Skeletal muscle satellite cell (primary cell): ENCODE data around the gene SLC6A12.

ENCODE experiments used
- H3K27me3 ChIP-seq: 2 replicates; pipeline ENCODE4 v1.7.0; 2013; ENCODE audit warnings: low read length; ENCODE audit not compliant: control insufficient read depth, insufficient read depth
- H3K36me3 ChIP-seq: 2 replicates; pipeline ENCODE4 v1.7.0; 2013; ENCODE audit warnings: mild to moderate bottlenecking, control low read depth, low read length; ENCODE audit not compliant: insufficient read depth
- H3K4me1 ChIP-seq: 2 replicates; pipeline ENCODE4 v1.7.0; 2013; ENCODE audit warnings: low read length; ENCODE audit not compliant: control insufficient read depth, insufficient read depth
- H3K4me2 ChIP-seq: 2 replicates; pipeline ENCODE4 v1.7.0; 2013; ENCODE audit warnings: mild to moderate bottlenecking, low read length
- H3K4me3 ChIP-seq: 2 replicates; pipeline ENCODE4 v1.7.0; 2013; ENCODE audit warnings: low read length
- H3K9ac ChIP-seq: 2 replicates; pipeline ENCODE4 v1.7.0; 2013; ENCODE audit warnings: mild to moderate bottlenecking, low read depth, low read length, moderate library complexity
- H3K9me3 ChIP-seq: replicated peaks from 2 replicates; pipeline ENCODE4 v1.7.0; 2013; ENCODE audit warnings: mild to moderate bottlenecking, control low read depth, low read length

SLC6A12 gene

DNA sequence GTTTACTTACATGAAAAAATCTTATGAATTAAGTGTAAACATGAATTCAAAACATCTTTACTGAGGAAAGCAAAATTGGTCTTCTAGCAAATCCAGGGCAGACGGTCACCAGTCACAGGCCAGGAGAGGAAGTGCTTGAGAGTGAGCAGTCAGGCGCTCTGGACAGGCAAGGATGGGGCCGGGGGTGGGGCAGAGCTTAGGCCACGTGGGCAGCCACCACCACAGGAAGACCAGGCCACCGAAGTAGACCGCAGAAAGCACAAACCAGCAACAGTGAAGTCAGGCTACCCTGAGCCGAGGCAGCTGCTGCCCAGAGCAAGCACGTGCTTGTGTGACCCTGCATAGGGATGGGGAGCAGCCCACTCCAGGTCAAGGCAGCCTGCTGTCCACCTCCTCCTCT, 33.5 kb downstream of the SLC6A12 start:
- Histone ChIP-seq H3K9me3 (no peaks in the 10 kb centered on the region), H3K4me1 (peaks cover 18% of the 10 kb centered on the region), H3K4me3 (no peak overlapping the region), H3K9ac (no peak overlapping the region), H3K27me3 (peaks cover 32% of the 10 kb centered on the region), H3K4me2 (no peak overlapping the region), H3K36me3 (no peaks in the 10 kb centered on the region)

DNA sequence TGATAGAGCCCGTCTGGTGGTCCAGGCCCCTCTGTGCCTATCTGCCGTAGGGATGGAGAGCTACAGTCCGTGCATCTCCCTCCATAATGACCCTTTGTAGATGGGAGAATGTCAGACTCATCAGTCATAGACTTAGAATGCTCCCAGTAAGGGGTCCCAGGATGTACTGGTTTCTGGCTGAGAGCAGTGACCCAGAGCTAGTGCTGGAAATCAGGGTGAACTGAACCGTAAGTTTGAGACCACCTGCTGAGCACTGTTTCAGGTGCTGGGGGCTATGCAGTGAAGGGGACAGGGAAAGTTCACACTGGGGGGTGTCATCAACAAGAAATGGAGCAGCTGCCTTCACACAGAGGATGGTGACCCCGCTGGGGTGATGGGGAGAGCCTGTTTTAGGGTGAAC, 34.1 kb downstream of the SLC6A12 start:
- Histone ChIP-seq H3K4me2 (no peak overlapping the region), H3K4me1 (peaks cover 18% of the 10 kb centered on the region), H3K27me3 (peaks cover 33% of the 10 kb centered on the region), H3K4me3 (no peak overlapping the region), H3K9me3 (no peaks in the 10 kb centered on the region), H3K36me3 (no peaks in the 10 kb centered on the region), H3K9ac (no peak overlapping the region)

DNA sequence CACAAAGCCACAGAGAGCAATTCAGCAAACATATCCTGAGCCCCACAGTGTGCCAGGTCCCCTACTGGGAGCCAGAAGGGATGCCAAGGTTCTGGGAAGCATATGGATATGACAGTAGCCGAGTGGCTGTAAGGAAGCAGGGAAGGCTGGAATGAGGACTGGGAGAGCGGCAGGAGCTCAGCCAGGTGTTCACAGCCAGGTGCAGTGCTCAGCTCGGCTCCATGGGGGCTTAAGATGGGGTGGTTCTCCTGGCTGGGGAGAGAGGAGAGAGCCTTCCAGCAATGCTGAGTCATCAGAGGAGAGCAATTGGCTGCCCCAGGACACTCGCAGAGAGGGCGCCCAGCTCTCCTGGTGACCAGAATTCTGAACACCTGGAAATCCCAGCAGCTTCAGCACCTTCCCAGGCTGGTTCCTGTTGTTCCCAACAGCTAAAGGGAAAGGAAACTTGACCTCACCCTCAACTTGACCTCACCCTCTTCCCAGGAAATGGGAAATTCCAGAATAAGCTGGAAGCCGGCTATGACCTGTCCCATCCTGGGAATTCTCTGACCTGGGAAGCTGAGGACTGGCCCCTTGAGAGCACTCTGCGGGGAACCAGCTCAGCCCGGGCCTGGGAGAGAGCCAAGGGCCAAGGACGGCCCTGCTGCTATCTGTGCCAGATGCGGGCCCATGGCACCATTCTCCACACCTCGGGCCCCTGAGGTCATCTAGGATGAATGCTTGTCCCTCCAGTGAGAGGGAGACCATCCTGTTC, 34.6 kb downstream of the SLC6A12 start:
- Histone ChIP-seq H3K4me1 (peaks cover 18% of the 10 kb centered on the region), H3K9ac (no peak overlapping the region)

DNA sequence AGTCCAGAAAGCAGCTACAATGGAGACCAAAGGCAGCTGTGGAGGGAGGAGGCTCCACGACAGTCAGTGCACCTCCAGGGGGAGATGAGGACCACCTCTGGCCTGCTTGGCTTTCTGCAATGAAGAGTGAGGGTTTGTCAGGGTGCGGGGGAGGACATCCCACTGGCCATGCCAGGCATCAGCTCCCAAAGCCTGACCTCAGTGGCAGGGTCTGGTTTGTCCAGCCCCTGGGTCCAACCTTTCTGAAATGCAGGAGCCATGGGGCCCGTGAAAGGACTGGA, 35.2 kb downstream of the SLC6A12 start:
- Histone ChIP-seq H3K36me3 (no peaks in the 10 kb centered on the region), H3K9me3 (no peaks in the 10 kb centered on the region), H3K4me2 (no peak overlapping the region), H3K4me1 (peaks cover 18% of the 10 kb centered on the region), H3K9ac (no peak overlapping the region), H3K4me3 (no peak overlapping the region), H3K27me3 (peaks cover 41% of the 10 kb centered on the region)

More for the DNA sequence above, 34.6 kb downstream of the SLC6A12 start:
- H3K4me2 ChIP-seq, result no peak overlapping the region
- no peak overlapping the region for H3K4me3 ChIP-seq
- peaks cover 36% of the 10 kb centered on the region for H3K27me3 ChIP-seq
- H3K9me3 ChIP-seq, result no peaks in the 10 kb centered on the region
- no peaks in the 10 kb centered on the region for H3K36me3 ChIP-seq

DNA sequence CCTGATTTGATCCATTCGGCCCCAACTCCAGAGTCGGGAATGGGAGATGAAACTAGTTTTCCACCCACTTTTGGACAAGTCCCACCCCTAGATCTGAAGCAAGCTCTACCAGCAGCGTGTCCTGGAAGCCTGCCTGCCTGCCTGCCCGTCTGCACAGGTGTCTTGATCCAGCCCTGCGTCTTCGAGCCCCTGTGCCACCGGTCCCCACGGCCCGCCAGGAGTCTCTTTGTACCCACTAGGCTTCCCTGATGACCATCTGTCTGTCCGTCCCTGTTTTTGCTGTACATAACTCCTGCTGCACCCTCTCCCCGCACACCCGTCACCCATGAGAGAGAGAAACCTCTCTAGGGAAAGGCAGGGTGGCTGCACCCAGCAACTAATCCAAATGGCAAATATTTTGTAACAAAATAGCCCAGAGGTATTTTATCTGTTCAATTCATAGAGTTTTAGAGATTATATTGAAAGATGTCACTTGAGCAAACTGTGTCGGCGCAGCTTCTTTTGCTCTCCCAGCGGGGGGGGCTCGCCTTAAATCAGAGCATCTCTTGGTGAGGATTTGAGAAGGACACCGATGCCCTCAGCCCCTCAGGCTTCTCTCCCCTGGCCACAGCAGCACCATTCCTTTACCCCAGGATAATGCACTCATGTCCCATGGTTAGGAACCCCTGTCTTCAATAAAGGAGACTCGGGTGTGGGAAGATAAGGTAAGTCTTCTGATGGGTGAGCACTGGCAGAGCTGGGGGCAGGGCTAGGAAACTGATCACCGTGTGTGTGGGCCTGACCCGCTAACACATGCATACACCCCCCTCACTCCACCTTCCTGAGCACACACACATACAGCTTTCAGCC, 35.8 kb downstream of the SLC6A12 start:
- Histone ChIP-seq H3K9me3 (no peaks in the 10 kb centered on the region), H3K27me3 (peaks cover 47% of the 10 kb centered on the region), H3K9ac (no peak overlapping the region), H3K4me2 (no peak overlapping the region), H3K36me3 (no peaks in the 10 kb centered on the region), H3K4me3 (no peak overlapping the region), H3K4me1 (peaks cover 18% of the 10 kb centered on the region)

DNA sequence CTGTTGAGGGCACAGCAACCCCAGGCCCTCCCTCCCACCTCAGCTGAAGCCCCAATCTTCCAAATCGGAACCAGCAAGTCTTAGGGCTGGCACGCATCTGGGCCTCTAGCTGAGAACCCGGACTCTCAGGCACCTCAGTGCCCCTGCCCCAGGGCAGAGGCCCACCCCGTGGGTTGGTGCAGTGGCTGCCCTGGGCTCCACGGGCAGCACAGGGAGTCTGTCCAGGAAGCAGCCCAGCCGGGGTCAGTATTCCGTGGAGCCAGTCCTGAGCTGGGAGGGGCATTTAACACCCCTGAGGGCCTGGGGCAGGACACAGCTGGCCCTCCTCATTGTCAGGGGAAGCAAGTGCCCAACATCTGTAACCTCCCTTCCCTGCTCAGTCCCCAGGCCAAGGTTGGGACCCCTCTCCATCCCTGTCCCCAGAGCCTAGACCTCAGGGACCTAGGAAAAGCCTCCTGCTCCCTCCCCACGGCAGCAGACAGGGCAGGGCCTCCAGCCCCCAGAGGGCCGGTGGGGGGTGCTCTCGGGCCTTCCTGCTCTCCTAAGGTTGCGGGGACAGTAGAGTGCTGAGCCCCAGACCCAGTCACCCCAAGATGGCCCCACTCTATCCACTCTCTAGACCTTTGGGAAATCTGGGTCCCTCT, 36.5 kb downstream of the SLC6A12 start:
- Histone ChIP-seq H3K4me3 (no peak overlapping the region), H3K4me1 (peaks cover 16% of the 10 kb centered on the region), H3K4me2 (no peak overlapping the region), H3K36me3 (no peaks in the 10 kb centered on the region), H3K27me3 (peaks cover 53% of the 10 kb centered on the region), H3K9ac (no peak overlapping the region), H3K9me3 (no peaks in the 10 kb centered on the region)

DNA sequence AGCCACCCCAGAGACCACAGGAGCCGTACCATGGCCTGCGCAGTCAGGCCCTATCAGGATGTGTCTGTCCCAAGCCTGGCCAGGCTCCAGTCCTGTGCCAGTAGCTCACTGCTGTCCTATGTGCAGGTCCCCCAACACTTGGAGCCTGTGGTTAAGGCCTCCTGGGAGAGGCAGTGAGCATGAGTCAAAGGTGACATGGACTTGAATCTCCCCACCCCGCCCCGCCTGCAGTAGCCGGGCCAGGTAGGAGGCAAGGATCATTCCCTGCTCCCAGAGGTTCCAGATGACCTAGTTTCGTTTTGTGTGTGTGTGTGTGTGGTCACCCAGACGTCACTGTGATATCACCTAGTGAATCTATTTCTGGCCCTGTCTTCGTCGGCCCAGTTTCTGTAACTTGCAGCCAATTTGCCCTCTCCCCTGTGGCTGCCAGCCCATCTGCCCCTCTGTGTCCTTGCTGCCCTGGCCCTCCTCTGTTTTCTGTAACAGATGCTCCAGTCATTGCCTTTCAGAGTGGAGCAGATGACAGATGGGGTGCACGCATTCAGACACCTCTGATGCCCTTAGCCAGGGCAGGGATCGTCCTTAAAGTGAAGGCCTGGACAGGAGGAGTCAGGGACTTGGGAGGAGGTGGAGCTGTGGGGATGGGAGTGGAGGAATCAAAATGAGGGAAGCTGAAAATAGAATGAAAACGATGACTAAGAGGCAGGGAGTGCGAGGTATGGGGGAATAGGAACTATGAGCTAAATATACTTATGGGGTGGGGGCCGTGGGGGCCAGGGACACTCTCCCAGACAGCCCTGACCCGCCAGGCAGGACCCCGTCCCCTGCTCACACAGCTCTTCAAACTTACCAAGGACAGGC, 37.4 kb downstream of the SLC6A12 start:
- Histone ChIP-seq H3K9ac (no peak overlapping the region), H3K27me3 (peaks cover 59% of the 10 kb centered on the region), H3K4me1 (peaks cover 10% of the 10 kb centered on the region), H3K4me3 (no peak overlapping the region), H3K4me2 (no peak overlapping the region), H3K36me3 (no peaks in the 10 kb centered on the region), H3K9me3 (no peaks in the 10 kb centered on the region)

DNA sequence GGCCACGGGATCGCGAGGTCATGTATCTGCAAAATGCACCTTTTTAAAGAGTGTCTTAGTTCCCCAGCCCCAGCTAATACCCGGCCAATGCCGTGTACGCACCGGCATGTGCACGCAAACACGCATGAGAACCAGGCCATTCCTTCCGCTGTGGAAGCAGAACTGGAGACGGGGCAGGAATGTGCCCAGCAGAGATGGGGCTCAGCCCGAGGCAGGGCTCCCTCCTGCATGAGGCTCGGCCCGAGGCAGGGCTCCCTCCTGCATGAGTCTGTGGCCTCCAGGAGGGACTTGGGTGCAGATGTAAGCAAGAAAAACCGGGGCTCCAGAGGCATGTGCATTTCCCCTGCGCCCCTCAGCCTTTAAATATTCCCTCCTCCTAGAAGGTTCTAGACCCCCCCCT, 38.2 kb downstream of the SLC6A12 start:
- no peaks in the 10 kb centered on the region for H3K9me3 ChIP-seq
- no peak overlapping the region for H3K4me2 ChIP-seq
- H3K27me3 ChIP-seq, result peaks cover 65% of the 10 kb centered on the region
- peaks cover 10% of the 10 kb centered on the region for H3K4me1 ChIP-seq
- no peak overlapping the region for H3K9ac ChIP-seq
- H3K4me3 ChIP-seq, result no peak overlapping the region
- H3K36me3 ChIP-seq, result no peaks in the 10 kb centered on the region

DNA sequence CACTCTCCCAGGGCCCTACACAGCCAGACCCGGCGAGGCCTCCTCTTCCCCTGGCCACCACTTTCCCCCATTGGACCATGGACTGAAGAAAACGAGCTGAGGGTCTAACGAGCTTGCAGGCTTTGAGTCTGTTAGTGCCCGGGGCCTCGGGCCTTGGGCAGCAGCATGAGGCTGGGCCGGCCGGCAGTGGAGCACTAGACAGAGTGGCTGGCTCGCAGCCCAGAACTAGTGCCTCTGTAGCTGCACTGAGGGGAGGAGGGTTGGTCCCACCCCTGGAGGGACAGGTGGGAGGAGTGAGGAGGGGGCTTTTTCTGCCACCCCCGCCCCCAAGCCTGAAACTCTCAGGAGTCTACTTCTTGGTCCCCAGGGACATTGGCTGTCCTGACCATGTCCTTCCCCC, 38.7 kb downstream of the SLC6A12 start:
- H3K36me3 ChIP-seq, result no peaks in the 10 kb centered on the region
- no peak overlapping the region for H3K4me3 ChIP-seq
- H3K9ac ChIP-seq, result no peak overlapping the region
- peaks cover 10% of the 10 kb centered on the region for H3K4me1 ChIP-seq
- H3K27me3 ChIP-seq, result peaks cover 68% of the 10 kb centered on the region
- no peaks in the 10 kb centered on the region for H3K9me3 ChIP-seq
- H3K4me2 ChIP-seq, result no peak overlapping the region

DNA sequence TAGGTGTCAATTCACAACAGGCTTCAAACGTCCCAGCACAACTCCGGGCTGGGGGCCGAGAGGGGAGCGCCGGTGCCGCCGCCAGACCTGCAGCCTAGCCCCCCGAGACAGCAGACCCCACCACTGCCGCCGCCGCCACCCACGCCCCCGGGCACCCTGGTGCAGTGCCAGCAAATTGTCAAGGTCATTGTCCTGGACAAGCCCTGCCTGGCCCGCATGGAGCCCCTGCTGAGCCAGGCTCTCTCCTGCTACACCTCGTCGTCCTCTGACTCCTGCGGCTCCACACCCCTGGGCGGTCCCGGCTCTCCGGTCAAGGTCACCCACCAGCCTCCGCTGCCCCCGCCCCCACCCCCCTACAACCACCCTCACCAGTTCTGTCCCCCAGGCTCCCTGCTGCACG, 39.4 kb downstream of the SLC6A12 start:
- Histone ChIP-seq H3K36me3 (no peaks in the 10 kb centered on the region), H3K27me3 (peaks cover 68% of the 10 kb centered on the region), H3K4me1 (peaks cover 10% of the 10 kb centered on the region), H3K9ac (no peak overlapping the region), H3K4me3 (no peak overlapping the region), H3K9me3 (no peaks in the 10 kb centered on the region), H3K4me2 (no peak overlapping the region)

DNA sequence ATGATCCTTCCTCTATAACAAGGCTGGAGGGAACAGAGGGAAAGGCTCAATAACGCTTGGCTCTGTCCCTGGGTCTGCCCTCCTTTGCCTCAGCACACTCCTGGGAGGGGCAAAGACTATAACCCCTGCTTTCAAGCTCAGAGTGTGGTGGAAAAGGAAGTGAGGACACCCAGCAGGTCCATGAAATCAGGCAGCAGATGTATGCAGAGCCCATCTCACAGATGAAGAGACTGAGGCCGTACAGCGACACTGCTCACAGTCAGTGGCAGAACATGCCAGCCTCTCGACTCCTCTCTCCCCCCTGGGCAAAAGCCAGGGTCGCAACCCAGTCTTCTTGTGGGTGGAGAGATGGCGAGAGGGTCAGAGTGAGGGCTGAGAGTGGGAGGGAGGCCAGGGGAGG, 39.8 kb downstream of the SLC6A12 start:
- peaks cover 10% of the 10 kb centered on the region for H3K4me1 ChIP-seq
- no peaks in the 10 kb centered on the region for H3K9me3 ChIP-seq
- H3K36me3 ChIP-seq, result no peaks in the 10 kb centered on the region
- no peak overlapping the region for H3K9ac ChIP-seq
- peaks cover 72% of the 10 kb centered on the region for H3K27me3 ChIP-seq
- H3K4me3 ChIP-seq, result no peak overlapping the region
- no peak overlapping the region for H3K4me2 ChIP-seq
